Central memory CD4-positive, alpha-beta T cell (primary cell): Measurements from ENCODE around the gene ATF4.

Experiments used
- DNase-seq: peaks from one replicate; pipeline ENCODE4 v3.0.0; 2022
- total RNA-seq, 3 experiments: gene quantifications; one replicate each; lab custom pipeline; 2026; lab: John Stamatoyannopoulos, UW

Gene ATF4, protein sequence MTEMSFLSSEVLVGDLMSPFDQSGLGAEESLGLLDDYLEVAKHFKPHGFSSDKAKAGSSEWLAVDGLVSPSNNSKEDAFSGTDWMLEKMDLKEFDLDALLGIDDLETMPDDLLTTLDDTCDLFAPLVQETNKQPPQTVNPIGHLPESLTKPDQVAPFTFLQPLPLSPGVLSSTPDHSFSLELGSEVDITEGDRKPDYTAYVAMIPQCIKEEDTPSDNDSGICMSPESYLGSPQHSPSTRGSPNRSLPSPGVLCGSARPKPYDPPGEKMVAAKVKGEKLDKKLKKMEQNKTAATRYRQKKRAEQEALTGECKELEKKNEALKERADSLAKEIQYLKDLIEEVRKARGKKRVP
- total RNA-seq = 491 to 572 (median 509) reads per million in 3 experiments

DNA sequence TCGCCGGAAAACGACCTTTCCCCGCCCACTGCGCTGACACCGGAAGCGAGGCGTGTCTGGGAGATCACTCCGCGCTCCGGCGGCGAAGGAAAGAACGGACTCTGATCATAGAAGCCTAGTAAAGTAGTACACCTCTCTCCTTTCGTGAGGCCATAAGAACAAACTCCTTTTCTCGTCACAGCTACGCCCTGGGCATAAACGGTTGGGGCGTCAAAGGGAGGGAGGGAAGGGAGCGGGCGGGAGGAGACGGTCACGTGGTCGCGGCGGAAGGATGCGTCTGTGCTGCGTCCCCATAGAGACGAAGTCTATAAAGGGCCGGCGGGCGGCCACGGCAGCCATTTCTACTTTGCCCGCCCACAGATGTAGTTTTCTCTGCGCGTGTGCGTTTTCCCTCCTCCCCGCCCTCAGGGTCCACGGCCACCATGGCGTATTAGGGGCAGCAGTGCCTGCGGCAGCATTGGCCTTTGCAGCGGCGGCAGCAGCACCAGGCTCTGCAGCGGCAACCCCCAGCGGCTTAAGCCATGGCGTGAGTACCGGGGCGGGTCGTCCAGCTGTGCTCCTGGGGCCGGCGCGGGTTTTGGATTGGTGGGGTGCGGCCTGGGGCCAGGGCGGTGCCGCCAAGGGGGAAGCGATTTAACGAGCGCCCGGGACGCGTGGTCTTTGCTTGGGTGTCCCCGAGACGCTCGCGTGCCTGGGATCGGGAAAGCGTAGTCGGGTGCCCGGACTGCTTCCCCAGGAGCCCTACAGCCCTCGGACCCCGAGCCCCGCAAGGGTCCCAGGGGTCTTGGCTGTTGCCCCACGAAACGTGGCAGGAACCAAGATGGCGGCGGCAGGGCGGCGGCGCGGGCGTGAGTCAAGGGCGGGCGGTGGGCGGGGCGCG is at the start of gene ATF4:
Gene ATF4 (plus strand): TSS at position 337 of the 880 bp plus-strand sequence. CDS start 884 bp downstream, outside the sequence.
- DNase-seq = peak; percentile 52

DNA sequence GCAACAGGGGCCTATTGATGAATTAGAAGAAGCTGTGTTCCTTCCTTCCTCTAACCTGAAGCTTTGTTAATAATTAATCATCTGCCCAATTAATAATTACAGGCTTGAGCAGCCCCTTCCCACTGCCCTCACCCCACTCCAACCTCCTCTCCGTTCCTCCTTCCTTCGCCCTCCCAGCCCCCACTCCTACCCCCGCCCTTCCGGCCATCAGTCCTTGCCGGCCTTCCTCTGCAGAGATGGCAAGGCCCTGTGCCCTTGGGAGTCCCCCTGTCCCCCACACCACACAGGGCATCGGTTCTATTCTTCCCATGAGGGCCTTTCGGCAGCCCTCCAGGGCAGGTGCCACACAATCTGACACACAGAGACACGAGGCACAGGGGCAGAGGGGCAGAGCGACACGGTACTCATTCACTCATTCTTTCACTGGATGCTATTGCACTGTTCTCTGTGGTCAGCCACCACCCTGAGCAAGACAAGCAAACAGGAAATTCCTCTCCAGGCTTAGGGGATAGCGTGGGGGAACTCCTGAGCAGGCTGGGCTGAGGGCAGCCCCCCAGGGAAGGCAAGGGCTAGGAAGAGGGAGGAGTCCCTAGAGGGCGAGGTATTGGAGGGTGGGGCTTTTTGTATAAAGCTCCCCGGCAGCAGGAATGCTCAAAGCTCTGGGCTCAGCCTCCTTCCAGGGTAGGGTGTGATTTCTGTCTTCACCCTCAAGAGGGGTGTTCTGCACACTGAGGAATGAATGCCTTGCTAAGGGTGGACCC is 48.8 kb upstream of the ATF4 start:
- DNase-seq = no peak

DNA sequence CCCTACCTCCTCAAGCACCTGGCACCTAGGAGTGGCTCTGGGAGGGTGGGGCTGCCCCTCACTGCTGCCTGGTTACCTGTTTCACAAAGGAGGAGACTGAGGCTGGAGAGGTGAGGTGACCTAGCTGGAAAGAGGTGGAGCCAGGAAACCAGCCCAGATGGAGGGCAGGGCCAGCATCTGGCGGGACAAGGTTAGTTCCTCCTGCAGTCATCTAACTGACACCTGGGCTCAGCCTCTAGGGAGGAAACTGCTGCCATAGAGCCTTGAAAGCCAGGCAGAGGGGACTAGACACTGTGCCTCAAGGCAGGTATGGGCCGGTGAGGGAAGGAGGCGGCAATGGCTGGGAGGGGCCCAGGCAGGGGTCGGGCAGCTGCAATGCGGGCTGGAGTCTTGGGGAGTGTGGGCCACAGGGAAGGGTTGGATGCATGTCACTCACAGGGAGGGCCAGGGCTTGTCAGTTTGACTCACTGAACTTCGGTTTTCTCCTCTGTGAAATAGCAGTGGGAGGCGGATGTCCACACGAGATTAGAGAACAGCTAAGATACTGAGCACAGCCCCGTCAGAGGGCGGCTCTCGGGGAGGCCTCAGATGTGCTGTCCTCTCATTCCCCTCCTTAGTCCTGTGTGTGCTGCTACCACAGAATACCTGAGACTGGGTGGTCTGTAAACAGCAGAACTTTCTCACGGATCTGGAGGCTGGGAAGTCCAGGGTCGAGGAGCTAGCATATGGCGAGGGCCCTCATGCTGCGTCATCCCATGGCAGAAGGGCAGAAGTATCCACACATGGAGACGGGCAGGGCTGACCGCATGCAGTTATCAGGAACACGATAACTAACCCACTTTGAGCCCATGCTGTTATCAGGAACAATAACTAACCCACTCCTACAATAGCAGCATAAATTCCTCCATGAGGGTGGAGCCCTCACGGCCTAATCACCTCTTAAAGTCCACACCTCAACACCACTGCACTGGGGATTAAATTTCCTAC is 47.5 kb upstream of the ATF4 start:
- DNase-seq = no peak

DNA sequence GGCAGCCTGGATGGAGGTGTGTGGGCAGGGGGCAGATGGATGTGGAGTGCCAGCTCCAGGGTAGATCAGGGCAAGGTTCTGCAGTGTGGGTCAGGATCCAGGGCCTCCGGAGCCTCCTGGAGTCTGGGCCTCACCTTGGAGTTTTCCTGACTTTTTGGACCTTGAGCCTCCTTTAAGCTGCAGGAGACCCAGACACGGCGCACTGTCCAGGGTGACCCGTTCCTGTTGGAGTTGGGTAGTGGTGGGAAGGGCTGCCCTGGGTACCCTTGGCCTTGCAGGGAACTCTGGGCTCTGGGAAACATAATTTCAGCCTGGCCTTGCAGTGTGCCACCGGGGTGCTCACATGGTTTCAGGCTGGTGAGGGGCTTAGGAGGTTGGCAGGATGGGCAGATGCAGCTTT is 46.5 kb upstream of the ATF4 start:
- no peak for DNase-seq

DNA sequence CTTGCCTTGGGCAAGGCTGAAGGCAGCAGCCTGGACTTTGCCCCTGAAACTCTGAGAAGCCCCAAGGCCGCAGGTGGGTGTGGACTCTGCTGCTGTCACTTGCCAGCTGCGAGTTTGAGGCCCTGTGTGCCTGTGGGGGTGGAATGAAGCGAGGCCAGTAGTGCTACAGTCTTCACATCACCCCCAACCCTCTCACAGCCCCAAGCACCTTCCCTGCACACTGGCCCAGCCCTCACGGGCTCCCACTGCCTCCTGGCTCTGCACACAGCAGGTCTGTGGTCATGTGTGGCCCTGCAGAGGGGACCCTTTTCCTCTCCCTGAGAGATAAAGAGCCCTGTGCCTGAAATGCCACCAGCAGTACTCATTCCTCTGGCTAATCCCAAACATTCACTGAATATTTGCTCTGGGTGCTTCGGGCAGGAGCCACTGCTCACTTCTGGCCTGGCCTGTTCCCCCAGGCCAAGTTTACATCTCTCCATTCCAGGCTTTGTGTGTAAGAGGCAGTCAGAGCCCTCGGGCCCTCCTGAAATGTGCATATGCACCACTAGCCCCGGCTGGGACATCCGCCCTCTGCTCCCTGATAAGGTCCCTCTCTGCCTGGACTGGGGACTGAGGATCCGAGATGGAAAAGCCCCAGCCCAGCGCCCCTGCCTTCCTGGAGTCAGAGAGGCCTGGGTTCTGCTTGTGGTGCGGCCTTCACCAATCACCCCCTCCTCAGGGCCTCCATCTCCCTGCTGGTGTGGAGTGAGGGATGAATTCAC is 45.8 kb upstream of the ATF4 start:
- no peak for DNase-seq

DNA sequence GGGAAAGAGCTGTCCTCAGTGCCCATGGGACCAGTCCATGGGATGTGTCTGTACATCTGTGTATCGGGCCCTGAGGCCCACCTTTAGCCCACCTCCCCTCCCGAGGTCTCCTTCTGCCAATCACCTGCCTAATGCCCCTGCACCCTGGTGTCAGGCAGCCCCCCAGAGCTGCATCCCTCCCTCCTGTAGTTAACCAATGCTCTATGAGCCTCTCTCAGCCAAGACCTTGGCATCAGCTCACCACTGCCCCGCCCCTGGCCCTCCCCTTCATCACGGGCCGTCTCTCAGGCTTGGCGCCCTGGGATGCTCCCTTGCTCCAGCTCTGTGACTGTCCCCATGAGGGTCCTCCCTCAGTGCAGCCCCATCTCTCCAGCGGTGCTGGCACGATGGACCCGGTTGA is 45.0 kb upstream of the ATF4 start:
- DNase-seq = no peak

DNA sequence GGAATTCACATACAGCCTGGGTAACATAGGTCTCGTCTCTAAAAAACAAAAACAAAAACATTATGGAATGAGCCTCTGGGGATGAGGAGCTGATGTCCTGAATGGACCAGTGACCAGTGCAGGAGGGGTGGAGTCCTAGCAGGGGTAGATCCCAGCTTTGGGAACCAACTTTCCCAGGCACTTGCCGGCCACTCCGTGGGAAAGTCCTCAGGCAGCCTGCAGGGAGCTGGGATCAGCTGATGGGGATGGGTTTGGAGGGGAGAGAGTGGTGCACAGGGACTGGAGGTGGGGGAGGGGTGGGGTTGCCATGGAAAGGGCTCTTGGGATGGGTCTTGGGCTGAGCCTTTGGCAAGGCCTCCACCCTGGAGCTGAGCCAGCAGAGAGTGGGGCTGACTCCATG is 44.5 kb upstream of the ATF4 start:
- no peak for DNase-seq

DNA sequence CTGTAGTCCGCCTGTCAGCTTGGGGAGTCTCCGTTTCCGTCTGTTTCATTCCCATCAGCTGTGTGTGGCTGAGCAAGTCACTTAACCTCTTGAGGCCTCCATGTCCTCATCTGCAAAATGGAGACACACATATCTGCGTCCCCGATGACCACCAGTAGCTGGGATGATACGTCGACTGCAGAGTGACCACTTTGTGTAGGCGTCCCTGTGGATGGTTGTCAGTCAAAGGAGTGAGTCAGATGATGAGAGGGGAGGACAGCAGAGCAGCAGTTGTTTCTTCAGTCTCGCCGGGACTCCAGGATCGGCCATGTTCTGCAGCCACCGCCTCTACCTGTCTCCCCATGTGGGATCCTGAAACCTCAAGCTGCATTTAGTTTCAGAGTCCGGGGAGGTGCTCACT is 43.7 kb upstream of the ATF4 start:
- no peak for DNase-seq

DNA sequence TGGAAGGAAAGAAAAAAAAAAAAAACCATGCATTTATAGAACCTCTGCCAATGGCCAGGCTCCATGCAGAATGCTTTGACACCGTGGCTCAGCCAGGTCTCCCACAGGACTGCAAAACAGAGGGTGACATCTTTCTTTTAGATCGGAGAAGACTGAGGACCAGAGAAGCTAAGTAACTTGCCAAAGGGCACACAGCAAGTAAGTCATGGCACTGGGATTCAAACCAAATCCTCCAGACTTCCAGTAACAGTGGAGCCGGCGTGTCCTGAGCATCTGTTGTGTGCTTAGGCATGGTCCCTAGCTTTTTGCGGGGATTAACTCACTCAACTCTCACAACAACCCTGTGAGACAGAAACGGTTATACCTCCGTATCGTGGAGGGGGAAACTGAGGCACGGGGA is 42.8 kb upstream of the ATF4 start:
- DNase-seq = no peak

DNA sequence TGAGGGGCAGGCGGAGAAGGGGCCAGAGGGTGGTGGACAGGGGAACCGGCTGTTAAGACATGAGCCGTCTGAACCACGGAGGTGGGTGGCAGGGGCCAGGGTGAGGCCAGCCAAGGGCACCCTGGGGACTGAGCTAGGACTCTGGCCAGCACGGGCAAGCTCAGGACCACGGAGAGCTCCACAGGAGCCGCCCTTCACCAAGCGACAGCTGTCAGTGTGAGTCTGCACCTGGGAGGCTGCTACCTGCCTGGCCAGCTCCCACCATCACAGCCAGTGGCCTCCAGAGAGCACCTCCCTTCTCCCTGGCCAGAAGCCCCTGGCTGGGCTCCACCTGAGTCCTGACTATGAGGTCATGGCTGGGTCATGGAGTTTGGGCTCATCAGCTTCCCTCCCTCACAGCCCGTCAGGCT is 41.9 kb upstream of the ATF4 start:
- no peak for DNase-seq

DNA sequence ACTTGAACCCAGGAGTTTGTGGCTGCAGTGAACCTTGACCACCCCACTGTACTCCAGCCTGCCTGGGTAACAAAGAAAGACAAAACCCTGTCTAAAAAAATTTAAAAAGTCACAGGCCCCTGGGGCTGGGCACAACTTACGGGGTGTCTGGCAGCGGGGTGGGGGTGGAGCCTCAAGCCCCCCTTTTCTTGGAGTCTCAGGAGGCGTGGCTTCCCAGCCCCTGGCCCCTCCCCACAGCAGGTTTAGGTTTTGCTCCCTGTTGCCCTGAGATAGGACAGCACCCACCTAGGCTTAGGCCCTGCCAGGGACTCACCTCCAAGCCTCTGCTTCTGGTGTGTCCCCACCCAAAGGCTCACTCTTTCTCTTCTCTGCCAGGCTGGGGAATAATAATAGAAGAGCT is 41.1 kb upstream of the ATF4 start:
- DNase-seq = no peak

DNA sequence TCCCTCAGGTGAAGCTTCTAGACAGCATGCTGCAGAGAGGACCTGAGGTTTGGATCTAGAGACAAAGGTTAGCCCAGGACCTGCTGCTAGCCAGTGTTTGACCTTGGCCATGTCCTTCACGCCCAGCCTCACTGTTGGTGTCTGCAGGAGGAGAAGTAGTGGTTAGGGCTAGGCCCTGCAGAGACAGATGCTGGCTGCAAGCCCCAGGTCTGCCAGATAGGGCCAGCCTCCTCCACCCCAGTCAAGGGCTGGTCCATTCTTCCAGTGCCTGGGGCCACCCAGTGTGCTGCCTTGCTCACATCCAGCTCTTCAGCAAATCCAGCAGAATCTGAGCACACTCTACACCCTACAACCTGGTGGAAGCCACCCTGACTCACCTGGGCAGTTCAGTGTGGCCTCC is 39.8 kb upstream of the ATF4 start:
- DNase-seq = no peak

DNA sequence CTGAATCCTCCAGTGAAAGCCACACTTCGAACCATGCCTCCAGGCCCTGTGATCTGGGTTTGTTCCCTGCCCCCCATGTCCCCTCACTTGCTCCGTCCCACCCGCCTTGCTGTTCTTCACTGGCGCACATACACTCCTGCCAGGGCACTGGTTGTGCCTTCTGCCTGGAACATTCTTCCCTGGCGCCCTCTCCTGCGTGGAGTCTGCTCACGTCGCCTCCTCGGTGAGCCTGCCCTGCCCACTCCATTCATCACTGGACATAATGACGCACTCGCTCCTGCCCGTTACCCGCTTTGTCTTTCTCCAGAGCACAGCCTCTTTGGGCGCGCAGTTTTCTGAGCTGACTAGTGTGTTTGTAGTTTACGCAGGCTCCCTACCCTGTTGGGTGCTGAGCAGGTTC is 39.3 kb upstream of the ATF4 start:
- no peak for DNase-seq

DNA sequence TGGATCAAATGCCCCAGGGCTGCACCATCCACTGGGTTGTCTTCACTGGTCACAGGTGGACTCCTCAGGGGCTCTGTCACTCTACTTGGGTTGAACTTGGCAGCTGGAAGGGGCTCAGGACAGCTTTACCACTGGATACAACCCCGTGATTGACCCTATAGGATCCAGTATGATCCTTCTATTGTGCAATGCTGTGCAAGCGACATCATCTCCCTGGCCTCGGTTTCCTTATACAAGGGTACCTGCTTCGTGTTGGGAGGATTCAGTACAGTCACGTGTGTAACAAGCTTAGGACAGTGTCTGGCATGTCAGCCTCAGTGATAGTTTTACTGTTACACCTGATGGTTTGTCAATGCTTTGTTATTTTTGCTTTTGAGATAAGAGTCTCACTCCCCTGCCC is 38.8 kb upstream of the ATF4 start:
- DNase-seq = no peak

DNA sequence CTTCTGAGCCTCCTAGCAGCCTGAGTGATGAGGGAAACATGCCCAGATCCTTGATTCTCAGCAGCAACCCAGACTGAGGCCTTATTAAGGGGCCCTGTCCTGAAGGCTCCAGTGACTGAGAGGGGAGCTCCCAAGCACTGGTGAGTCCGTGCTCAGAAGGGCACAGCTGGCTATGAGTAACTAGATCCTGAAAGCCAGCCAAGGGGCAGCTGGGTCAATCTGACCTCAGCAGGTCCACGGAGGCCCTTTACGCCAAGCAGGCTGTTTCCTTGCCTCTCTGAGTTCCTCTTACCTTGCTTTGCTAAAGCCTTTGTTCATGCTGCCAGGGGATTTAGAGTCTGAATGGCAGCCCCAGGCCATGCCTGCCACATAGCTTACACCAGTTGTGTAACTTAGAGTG is 37.6 kb upstream of the ATF4 start:
- no peak for DNase-seq

DNA sequence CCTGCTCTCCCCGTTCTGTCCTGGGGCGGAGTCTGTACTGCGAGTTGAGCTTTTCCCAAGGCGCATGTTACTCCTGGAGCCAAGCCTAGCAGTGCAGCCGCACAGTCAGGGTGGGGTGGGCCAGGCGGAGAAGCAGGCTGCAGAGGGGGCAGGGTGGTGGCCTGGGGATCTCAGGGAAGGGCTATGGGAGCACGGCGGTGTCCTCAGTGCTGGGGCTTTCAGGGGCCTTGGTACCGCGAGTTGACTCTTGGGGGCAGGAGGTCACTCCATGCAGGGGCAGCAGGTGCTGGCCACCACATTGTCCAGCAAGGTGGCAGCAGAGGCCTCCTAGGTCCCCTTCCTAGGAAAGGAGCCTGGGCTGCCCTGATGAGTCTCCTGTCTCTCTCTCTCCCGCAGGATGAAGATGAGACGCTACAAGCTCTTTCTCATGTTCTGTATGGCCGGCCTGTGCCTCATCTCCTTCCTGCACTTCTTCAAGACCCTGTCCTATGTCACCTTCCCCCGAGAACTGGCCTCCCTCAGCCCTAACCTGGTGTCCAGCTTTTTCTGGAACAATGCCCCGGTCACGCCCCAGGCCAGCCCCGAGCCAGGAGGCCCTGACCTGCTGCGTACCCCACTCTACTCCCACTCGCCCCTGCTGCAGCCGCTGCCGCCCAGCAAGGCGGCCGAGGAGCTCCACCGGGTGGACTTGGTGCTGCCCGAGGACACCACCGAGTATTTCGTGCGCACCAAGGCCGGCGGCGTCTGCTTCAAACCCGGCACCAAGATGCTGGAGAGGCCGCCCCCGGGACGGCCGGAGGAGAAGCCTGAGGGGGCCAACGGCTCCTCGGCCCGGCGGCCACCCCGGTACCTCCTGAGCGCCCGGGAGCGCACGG is 33.2 kb upstream of the ATF4 start:
- no peak for DNase-seq

DNA sequence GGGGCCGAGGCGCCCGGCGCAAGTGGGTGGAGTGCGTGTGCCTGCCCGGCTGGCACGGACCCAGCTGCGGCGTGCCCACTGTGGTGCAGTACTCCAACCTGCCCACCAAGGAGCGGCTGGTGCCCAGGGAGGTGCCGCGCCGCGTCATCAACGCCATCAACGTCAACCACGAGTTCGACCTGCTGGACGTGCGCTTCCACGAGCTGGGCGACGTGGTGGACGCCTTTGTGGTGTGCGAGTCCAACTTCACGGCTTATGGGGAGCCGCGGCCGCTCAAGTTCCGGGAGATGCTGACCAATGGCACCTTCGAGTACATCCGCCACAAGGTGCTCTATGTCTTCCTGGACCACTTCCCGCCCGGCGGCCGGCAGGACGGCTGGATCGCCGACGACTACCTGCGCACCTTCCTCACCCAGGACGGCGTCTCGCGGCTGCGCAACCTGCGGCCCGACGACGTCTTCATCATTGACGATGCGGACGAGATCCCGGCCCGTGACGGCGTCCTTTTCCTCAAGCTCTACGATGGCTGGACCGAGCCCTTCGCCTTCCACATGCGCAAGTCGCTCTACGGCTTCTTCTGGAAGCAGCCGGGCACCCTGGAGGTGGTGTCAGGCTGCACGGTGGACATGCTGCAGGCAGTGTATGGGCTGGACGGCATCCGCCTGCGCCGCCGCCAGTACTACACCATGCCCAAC is 32.4 kb upstream of the ATF4 start:
- DNase-seq = no peak

DNA sequence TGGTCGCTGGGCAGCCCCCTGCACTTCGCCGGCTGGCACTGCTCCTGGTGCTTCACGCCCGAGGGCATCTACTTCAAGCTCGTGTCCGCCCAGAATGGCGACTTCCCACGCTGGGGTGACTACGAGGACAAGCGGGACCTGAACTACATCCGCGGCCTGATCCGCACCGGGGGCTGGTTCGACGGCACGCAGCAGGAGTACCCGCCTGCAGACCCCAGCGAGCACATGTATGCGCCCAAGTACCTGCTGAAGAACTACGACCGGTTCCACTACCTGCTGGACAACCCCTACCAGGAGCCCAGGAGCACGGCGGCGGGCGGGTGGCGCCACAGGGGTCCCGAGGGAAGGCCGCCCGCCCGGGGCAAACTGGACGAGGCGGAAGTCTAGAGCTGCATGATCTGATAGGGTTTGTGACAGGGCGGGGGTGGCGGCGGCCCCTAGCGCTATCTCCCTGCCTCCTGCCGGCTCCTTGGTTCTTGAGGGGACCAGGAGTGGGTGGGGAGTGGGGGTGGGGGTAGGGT is 31.7 kb upstream of the ATF4 start:
- DNase-seq = no peak
